Left renal cortex interstitium (tissue), 4 donors: Measurements from ENCODE around the gene SLC41A3. TPM values are rescaled to one million over a fixed set of nuclear protein-coding genes. Genes with fewer than 3 reads are reported as not detected.
"Not testable (repeated sequence)": the region's sequence is repeated elsewhere in the genome, so short reads cannot be mapped to it uniquely, and the experiment has no call there.

Experiments used
- DNase-seq, 4 donors: peaks; one replicate each; pipeline ENCODE4 v3.0.0-alpha.2; 2013; ENCODE audit warnings: low read depth in 4 of 4, low spot score in 2 of 4, missing footprints in 1 of 4
- polyA plus RNA-seq, 4 donors: library from polyadenylated mRNA; unstranded; fragments of 120-200 nt; gene quantifications; one replicate each; pipeline ENCODE4 v1.2.1, GENCODE V29; 2013; ENCODE audit not compliant: insufficient read length in 4 of 4

Gene SLC41A3
- polyA plus RNA-seq, 4 donors, result 64.6 to 95.5 (median 79.9) TPM

DNA sequence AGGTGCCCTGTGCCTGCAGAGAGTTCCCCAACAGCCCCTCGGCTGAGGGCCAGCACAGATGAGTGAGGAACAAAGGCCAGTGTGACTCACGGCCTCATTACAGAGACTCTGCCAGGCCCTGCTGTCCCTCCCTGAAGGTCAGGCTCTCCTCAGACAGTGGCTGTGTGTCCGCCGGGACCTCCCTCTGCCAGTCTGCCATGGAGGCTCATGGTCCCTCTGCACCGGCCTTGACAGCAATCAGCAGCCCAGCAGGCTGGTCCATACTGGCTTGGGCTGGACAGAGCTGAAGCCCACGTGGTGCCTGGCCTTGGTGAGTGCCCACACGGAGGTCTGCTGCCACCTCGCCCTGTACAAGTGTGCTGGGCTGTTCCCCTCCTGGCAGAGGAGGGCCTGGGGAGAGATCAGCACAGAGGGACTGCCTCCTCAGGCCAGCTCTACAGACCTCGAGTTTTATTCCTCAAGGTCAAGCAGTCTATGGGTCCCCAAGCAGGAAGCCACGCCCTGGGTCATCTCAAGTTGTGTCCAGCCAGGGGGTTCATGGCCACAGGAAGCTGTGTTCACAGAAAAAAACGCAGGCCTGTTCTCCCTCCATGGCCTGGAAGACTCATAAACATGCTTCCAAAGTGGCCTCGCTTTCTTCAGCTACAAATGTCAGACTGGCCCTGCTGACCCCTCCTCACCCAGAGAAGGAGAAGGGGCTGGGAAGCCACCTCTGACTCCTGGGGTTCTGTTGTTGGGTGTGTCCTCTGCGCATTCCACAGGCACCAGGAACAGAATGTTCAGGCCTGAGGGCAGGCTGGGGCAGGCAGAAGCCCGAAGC lies 27.0 kb downstream of the SLC41A3 start:
- DNase-seq, result no peak

DNA sequence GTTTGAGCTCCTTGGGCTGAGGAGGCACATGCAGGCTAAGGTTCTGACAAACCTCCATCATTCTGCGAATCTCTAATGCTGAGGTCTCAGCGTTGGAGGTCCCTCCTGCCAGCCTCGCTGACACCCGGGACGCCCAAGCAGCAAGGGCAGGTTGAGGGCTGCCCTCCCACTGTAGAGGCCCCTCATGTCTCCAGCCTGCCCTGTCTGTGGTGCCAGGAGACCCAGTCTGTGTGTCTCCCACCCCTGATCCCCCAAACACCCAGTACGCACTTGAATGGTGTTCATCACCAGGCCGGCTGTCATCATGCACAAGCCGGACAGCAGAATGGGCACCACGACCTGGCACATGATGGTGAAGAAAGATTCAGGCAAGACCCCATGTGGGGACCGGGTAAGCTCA lies 27.8 kb downstream of the SLC41A3 start:
- DNase-seq, result no peak

DNA sequence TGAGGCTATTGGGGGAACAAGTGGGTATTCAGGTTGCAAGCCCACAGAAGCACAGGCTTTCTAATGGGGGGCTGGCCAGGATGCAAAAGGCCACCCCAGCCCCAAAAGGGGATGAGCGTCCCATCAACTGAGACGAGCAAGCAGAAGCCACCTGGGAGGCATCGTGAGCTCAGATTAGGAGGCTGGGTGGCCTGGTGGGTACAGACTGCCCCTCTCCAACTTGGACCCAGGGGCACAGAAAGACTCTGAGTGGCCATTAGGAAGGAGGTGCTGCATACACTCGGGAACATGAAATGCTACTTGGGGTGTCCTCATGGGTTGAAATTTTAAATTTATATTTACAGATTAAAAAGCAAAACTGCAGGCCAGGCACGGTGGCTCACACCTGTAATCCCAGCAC lies 29.1 kb downstream of the SLC41A3 start:
- DNase-seq, result no peak

DNA sequence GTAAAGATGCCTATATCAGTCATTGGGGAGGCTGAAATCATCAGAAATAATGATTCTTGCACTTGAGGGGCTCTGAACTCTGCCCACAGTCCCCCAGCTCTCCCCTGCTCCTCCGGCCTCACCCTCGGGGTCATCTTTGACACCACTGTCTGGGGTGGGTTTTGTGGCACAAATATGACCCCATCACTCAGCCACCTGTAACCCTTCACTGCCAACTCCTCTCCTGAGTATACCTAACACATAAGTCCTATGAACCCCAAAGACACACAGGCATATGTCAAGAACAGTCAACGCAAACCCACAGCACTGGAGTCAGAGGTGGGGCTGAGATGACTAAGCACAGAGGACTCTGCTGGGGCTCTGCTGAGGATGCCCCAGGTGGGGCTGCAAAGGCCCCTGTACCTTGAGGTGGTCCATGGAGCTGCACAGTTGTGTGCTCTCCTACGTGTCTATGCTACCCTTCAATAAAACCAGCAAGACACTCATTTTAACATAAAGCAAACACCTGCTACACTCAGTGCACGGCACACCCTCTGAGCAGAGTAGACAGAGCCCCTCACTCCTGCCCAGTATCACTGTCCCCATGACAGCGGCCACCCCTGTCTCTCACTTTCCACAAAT lies 29.9 kb downstream of the SLC41A3 start:
- DNase-seq, result no peak

DNA sequence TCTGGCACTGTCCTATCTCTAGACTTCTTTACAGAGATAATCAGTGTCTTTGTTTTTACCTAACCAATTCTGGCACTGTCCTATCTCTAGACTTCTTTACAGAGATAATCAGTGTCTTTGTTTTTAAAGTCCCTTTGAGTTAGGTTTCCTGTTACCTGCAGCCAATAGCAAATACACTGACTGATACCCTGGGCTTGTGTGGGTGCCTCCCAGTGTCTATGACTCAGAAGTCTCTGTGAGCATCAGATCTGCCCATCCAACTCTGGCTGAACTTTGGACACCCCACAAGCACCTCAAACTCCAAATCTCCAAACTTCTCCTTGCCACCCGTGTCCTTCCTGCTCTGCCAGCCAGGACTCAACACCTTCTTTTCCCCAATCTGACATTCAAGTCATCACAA lies 30.4 kb downstream of the SLC41A3 start:
- DNase-seq, result no peak

DNA sequence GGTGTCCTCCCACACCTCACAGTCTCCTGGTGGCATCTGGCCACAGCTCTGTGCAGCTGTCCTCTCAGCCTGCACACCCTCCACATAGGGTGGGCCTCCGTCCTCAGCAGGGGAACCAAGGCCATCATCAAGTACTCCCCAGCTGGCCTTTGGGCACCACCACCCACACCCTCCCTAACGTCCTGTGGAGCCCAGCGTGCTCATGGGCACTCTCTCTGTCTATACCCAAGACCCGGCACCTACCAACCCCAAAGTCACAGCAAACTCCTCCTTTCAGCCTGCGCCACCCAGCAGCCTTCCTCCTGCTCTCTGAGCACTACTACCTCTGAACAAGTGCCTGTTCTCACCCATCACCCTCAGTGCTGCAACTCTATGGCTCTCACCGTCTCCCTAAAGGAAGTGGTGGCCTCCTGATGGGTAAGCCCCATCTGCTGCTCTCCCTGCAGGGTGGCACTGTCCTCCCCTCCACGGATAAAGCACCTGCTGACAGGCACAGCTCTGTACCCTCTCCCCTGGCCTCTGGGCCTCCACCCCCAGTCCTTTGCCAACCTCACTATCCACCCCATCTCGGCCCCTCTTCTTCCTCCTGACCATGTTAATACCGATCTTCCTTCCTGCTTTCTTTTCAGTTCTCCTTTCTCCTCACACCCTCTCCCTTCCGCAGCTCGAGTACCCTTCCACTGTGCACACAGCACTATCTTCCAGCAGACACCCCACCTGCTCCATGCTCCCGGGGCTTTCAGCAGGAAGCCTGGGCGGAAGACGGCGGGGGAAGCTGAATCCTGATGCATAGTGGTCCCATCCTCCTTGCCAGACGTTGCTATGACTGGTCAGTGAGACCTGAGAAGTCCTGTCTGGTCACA lies 31.5 kb downstream of the SLC41A3 start:
- no peak for DNase-seq

DNA sequence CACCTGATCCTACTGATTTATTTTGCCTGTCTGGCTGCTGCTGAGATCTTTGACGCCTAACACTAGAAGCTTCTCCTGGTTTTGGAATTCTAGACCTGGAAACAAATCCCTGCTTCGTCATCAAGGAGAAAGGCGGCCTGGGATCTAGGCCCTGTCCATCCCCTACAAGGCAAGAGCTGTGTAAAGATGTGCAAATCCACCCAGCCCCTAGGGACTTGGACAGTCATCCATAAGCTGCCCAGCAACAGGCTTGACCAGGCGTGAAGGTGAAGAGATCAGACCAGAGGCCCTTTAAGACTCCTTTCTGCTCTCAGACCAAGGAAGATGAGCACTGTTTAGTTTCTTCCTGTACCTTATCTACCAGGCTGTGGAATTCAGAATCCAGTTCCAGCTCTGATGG lies 32.2 kb downstream of the SLC41A3 start:
- no peak for DNase-seq

DNA sequence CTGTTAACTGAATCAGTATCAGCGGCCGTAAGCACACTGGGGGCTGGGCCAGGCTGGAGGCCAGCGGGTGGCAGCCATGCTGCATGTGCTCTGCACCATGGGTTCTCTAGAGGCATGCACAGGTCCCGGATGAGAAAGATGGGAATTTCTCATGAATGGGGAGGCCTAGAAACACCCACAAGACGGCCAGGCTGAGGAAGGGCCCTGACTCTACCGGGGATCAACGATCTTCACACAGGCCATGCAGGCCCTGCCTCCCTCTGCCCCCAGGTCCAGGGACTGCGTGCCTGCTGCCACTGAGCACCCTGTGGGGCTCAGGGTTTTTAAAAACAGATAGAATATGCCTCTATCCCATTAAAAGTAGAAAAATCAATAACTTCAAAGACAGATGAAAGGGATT lies 32.7 kb downstream of the SLC41A3 start:
- DNase-seq, result no peak

DNA sequence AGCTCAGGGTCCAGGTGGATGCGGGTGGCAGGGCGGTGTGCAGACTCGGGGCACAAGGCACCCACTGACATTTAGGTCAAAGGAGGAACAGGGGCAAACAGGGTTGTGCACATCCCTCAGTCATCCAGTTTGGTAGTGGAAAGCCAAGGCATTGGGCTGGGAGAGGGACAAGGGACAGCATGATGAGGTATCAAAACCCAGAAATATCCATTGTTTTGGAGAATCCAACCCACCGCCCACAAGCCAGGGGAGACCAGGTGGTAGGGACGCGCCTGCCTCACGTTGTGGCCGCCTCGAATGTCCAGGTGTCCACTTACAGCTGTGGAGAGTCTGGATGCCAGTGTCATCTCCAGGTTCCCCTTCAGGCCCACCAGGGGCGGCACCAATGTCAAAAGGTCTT lies 33.3 kb downstream of the SLC41A3 start:
- no peak for DNase-seq

DNA sequence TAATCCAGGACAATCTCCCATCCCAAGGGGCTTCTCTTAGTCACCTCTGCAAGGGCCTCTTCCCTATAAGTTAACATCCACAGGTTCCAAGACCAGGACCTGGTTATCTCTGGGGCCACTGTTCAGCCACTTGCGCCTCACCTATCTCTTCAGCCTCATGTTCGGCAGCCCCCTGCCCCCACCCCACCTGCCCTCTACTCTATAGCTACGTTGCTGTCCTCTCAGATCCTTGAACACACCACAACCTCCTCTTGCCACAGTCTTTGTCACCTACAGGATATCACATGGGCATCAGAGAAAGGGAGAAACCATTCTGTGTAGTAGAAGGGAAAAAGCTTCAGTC lies 33.9 kb downstream of the SLC41A3 start:
- no peak for DNase-seq

DNA sequence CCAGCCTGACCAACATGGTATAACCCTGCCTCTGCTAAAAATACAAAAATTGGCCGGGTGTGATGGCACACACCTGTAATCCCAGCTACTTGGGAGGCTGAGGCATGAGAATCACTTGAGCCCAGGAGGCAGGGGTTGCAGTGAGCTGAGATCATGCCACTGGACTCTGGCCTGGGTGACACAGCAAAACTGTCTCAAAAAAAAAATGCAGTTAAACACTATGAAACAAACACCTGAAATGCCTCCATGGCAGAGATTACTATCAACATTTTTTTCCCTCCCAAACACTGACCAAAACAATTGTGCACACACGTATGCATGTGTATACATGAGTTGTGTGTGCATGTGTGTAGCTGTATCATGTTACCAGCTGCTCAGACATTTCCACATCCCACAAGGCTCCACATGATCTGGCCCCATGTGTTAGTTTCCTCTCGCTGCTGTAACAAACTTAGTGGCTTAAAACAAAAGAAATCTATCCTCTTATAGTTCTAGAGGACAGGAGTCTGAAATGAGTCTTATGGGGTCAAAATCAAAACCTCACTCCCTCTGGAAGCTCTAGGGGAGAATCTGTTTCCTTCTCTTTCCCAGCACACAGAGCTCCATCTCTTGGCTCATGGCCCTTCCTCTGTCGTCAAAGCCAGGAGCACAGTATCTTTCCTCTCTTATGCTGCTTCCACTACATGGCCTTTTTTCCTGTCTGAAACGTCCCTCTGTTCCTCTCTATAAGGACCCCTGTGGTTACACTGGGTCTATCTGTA lies 34.5 kb downstream of the SLC41A3 start:
- DNase-seq, result no peak

DNA sequence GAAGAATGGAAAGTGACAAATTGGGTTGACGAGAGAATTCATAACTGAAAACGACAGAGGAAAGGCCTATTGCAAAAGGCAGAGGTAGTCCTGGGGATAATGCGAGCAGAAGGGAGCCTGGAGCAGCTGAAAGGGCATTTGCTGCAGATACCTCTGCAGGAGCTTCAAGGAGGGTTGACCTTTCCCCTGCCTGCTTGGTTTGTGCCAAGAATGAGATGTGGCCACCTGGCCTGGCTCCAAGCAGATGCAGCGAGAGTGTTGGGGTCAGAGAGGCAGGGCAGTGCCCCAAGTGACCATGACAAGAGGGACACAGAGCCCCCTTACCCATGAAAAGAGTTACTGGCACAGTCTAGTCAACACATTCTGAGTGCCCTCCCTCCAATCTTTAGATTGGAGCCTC lies 43.5 kb downstream of the SLC41A3 start:
- no peak for DNase-seq

DNA sequence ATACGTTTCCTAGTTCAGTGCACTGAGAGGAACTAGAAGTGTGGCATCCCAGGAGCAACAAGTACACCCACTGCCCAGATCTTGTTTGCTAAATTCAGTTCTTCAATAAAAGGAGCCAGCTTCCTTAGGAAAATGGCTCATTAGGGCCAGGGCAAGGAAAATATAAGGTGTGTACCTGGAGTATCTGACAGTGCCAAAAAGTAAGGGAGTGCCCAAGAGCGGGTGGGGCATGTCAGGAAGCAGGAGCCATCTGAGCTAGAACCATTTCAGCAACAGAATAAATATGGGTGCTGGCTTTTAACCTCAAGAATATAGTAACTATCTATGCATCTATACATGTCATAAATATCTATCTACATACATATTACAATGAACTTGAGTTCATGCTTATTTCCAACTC lies 44.1 kb downstream of the SLC41A3 start:
- no peak for DNase-seq

DNA sequence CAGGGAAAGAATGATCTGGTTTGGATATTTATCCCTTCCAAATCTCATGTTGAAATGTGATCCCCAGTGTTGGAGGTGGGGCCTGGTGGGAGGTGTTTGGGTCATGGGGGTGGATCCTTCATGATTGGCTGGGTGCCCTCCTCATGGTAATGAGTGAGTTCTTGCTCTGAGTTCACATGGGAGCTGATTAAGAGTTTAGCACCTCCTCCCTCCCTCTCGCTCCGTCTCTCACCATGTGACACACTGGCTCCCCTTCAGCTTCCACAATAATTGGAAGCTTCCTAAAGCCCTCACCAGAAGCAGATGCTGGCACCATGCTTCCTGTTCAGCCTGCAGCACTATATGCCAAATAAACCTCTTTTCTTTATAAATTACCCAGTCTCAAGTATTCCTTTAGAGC lies 45.1 kb downstream of the SLC41A3 start:
- not testable (repeated sequence) for DNase-seq

DNA sequence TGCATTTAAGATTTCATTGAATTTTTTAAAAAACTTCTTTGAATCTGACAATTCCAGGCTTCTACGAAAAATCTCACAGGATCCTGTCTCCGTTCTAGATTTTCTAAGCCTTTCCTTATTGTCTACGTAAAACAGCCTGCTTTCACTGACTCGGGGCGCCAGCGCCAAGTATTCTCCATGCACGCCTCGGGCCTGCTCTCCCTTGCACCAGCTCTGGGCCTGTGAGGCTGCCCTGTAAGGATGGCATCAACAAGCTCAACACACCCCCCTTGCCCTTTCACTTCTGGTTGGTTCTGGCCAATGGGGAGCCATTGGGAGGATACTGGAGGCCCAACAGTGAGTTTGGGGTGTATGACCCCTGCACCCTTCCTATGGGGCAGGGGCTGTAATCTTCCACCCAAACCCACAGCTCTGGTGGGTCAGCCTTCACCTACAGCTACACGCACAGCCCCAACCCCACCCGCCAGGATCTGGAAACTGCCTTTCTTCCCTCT lies 47.8 kb downstream of the SLC41A3 start:
- DNase-seq, result no peak

DNA sequence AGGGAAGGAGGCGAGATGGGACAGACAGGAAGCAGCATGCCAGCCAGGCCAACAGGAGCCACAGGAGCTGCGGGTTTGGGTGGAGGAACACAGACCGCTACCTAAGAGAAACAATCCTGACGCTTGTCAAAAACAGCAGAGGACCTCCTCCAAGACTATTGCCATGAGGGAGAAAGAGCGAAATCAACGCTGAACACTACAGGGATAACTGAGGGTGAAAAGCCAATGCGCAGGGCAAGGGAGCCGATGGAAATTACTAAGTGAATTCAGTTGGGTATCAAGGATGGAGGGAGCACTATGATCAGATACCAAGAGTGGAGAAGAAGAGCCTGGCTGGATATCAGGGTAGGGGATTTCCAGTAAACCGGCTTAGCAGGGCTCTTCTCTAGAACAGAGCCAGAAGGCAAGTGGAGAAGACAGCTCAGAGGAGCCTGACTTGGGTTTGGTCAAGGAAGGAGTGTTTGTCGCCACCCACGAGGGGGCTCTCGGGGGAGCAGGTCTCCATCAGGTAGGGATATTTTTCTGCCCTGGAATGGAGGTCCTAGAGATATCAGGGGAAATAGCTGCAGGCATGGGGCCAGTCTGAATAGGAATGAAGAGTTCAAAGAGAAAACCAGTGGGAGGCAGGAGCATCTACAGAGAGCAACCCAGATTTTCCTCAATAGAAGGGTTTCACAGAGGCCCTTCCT lies 48.4 kb downstream of the SLC41A3 start:
- no peak for DNase-seq

DNA sequence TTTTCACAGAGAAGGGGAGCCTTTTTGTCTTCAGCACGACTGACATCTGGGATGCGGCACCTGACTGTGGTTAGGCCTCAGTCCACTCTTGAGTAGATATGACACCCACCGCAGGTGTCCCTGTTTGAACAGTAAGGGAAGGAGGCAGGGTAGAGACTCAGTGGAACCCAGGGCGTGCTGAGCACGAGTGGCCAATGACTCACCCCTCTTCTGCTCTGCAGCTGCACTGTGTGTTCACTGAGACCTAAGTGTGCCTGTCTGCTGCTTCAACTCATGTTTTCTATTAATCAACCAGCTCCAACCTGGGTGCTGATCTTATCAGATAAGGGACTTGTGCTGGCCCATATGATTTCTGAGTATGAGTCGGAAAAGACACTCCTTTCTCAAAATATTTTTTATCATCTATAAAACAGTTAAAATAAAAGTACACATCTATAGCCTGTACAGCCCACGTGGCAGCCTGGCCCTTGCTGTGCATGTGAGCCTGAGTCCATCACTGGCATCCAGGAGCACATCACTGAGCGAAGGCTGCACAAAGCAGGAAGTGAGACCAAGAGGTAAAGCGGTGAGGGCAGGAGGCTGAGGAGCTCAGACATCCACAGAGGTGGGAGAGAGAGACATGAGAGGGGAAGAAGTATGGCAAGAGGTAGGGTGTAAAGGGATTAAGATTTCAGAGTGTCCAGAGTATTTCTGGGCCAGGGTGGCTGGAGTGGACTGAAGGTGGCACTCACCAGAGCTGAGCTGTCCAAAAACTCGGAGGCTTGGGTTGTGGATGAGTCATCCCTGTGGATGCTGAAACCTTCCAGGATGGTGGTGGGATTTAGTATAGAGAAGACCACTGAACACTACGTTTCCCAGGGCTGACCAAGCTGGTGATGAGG lies 49.2 kb downstream of the SLC41A3 start:
- DNase-seq, result no peak

DNA sequence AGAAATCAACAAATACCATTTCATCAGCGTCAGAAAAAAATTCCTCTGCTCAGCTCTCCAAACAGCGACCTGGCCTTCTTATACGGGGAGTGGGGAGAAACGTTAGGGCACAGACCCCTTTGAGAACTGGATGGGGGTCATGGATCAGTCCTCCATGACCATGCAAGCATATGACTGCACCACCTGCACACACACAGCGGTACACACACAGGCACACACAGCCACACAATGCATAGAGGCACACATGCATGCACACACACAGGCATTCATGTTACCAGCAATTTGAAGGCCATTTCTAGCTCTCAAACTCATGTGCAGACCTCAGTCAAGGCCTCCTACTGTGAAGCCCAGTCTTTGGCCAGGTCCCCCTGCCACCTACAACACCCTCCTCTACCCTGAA lies 50.2 kb downstream of the SLC41A3 start:
- DNase-seq, result no peak
